ENCODE measurements around the gene NDUFB5. TPM values are rescaled to one million over a fixed set of nuclear protein-coding genes. Genes with fewer than 3 reads are reported as not detected.
A peak's percentile ranks its signal among the peaks of the same experiment; 100 is the strongest.

NDUFB5 gene
- total RNA-seq, 1 donor from 2014 or later, result 61.8 TPM

DNA sequence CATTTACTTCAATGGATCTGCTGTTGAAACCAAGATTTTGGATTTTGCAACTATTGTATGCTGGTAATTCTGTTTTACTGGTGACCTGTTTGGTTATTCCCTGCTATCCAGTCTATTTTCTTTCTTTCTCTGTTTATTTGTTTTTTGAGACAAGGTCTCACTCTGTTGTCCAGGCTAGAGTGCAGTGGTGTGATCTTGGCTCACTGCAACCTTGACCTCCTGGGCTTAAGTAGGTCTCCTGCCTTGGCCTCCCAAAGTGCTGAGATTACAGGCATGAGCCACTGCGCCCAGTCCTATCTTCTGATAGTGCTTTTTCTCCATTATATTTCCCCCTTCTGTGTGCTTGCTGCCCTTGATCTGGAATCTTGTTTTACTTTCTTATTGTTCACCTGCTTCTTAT, 63.8 kb downstream of the NDUFB5 start:
- intact Hi-C loops (cut with DNase I), result no loop called here
- no peak for ATAC-seq
- no peak for DNase-seq (ENCODE audit: low spot score)

DNA sequence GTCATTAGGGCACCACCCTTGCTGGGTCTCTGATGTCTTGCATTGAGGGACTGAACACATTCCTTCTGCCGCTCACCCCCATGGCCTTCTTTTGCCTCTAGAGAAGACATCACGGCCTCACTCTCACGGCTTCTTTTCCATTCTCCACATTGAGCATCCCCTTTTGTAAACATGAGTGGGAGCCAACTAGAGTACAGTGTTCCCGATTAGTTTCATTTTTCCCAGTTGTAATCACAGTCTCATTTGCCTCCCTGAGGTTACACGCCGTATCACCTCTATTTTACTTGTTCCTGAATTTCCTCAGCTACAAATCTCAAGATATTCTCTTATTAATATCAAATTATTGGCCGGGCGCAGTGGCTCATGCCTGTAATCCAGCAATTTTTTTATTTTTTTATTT, 65.7 kb downstream of the NDUFB5 start:
- intact Hi-C loops (cut with DNase I), result no loop called here
- peak; percentile 59 for ATAC-seq
- no peak for DNase-seq (ENCODE audit: low spot score)

DNA sequence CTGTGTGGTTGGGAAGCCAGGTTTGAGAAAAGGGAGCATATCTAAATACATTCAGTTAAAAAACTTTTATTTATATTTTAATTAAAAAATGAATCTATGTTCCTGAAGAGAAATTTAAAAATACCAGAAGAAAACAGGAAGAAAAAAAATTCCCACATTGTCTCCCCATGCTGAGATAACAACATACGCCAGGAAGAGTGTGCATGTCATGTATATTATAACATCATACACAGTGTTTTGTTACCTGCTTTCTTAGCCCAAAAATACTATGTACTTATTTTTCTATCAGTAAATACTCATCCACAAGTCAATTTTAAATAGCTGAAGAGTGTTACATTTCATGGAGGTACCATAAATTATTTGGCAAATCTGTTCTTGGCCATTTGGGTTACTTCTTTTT, 66.7 kb downstream of the NDUFB5 start:
- no peak for ATAC-seq

DNA sequence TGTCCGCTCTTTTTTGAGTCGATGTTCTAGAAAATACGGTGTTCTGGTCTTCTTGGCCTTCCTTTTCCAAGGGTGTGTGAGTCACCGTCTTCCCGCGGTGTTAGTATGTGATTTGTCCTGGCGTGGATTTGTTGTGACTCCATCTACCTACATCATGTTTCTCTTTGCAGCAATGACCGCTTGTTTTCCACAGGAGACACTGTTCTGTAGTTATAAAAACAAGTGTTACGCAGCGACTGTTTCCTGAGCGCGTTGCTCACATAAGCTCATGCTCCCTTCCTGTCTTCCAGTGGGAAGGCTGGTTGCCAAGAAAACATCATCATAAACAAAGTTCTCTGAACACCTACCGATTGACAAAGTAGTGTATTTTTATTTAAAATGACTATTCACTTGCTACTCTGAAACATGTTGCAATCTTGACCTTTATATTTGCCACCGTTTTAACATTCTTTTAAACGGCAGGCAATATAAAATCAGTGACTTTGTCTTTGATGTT, 67.2 kb downstream of the NDUFB5 start:
- ATAC-seq (peak; percentile 53), DNase-seq (ENCODE audit: low spot score) (no peak)
- intact Hi-C loops (cut with DNase I), result no loop called here

More for the DNA sequence above, 66.7 kb downstream of the NDUFB5 start:
- intact Hi-C loops (cut with DNase I), result no loop called here
- DNase-seq (ENCODE audit: low spot score), result no peak

DNA sequence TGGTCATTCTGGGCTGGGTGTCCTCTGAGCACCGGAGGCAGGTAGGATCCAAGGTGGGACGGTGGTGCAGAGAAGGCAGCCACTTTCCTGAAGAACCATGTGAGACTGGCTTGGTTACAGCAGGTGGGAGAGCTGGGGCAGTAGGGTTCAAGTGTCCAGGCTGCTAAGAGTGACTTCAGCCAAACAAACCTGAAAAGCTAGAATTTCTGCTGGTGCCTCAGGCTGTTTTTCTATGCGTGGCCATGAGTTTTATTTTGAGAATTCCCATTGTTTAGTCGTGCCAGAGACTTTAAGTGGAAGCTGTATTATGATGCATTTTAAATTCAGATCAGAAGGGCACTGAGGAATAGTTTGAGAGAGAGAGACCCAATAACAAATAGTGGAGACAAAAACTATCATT, 68.3 kb downstream of the NDUFB5 start:
- intact Hi-C loops (cut with DNase I), result no loop called here
- DNase-seq (ENCODE audit: low spot score) (no peak), ATAC-seq (no peak)

DNA sequence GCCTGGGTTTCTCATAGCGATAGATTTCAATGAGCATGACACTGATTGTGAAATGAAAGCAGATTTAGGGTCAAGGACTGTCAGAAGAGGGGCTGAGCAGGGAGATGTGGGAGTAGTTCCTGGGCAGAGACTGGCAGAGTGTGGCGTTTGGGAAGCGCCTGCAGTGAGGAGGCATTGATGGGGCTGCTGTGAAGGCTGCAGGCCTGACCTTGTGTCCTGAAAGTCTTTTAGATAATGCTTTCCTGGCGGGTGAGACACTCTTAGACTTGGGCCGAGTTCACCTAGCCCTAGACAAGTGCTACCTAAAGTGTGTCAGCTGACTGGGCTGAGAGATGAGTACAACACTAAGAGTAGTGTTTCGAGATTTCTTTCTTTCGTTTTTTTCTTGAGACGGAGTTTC, 68.9 kb downstream of the NDUFB5 start:
- DNase-seq (ENCODE audit: low spot score) (no peak), ATAC-seq (no peak)
- intact Hi-C loops (cut with DNase I), result no loop called here

DNA sequence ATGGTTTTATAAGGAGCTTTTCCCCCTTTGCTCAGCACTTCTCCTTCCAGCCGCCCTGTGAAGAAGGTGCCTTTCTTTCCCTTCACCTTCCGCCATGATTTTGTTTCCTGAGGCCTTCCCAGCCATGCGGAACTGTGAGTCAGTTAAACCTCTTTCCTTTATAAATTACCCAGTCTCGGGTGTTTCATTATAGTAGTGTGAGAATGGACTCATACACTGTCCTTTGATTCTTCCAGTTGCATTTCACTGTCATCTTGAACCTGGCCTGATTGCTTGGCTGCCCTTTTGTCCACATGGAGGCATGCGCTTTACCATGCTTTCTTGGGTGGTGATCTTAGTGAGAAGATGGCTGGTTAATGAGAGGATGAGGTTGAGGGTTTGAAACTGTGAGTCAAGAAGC, 71.5 kb downstream of the NDUFB5 start:
- intact Hi-C loops (cut with DNase I), result no loop called here
- ATAC-seq, result no peak
- DNase-seq (ENCODE audit: low spot score), result no peak

Other genes with a start within 250 kb of the NDUFB5 start
- 67.3 TPM for gene GNB4, start 153.3 kb upstream of the NDUFB5 start, total RNA-seq
- 39.7 TPM for gene ACTL6A, start 41.9 kb upstream of the NDUFB5 start, total RNA-seq
- gene MRPL47, start 156 bp upstream of the NDUFB5 start, total RNA-seq, result 20.7 TPM
- 13.8 TPM for gene USP13, start 48.2 kb downstream of the NDUFB5 start, total RNA-seq